Measurements from ENCODE around the gene OPN3. TPM values are rescaled to one million over a fixed set of nuclear protein-coding genes. Genes with fewer than 3 reads are reported as not detected.

OPN3 gene
- polyA plus RNA-seq, 1 donor from 2014 or later = 2.7 TPM

- no peak overlapping the region for H3K9ac ChIP-seq (ENCODE audit: low read length)
- H3K36me3 ChIP-seq (ENCODE audit: insufficient read depth, low read length) = no peaks in the 10 kb centered on the region
- no peaks in the 10 kb centered on the region for H3F3A ChIP-seq (ENCODE audit: insufficient read depth, low read length, poor library complexity, severe bottlenecking)
- H3K4me3 ChIP-seq (ENCODE audit: low read length) = no peak overlapping the region
- no peak overlapping the region for H2AFZ ChIP-seq (ENCODE audit: low read depth, low read length)
- H3K27me3 ChIP-seq (ENCODE audit: insufficient read depth, low read depth, low read length) = no peaks in the 10 kb centered on the region
- no peaks in the 10 kb centered on the region for H3K9me2 ChIP-seq (ENCODE audit: insufficient read depth, low read length)
- no peak for TF ChIP-seq RAD21 (conservative IDR thresholded peaks at IDR 0.05)
- TF ChIP-seq REST (IDR thresholded peaks at IDR 0.05; ENCODE audit: borderline replicate concordance) = no peak
- TF ChIP-seq POLR2AphosphoS5 (IDR thresholded peaks at IDR 0.05) = no peak
- no peak for TF ChIP-seq MXI1 (conservative IDR thresholded peaks at IDR 0.05; ENCODE audit: poor library complexity, severe bottlenecking)
- no peak for TF ChIP-seq EP300 (conservative IDR thresholded peaks at IDR 0.05; ENCODE audit: poor library complexity, severe bottlenecking)
- no peak for TF ChIP-seq SMC3 (conservative IDR thresholded peaks at IDR 0.05; ENCODE audit: poor library complexity)
- TF ChIP-seq CTCF (IDR thresholded peaks at IDR 0.05; ENCODE audit: poor library complexity, severe bottlenecking) = no peak
- TF ChIP-seq EZH2 (IDR thresholded peaks at IDR 0.05; ENCODE audit: borderline replicate concordance, insufficient read depth, low read length, poor library complexity, severe bottlenecking) = no peak
- no peak for TF ChIP-seq TAF1 (IDR thresholded peaks at IDR 0.05; ENCODE audit: low read depth)
- H3K27ac ChIP-seq (ENCODE audit: low read length) = no peak overlapping the region
- no peaks in the 10 kb centered on the region for H3K79me2 ChIP-seq (replicated peaks; ENCODE audit: insufficient read depth, low read length)
- no peak overlapping the region for H3K4me2 ChIP-seq (ENCODE audit: low read length)
- no peaks in the 10 kb centered on the region for H4K20me1 ChIP-seq (ENCODE audit: insufficient read depth)
- H3K9me3 ChIP-seq (ENCODE audit: low read length) = no peaks in the 10 kb centered on the region
Measured at GRCh38 chr1:241624935-241625334, 15.2 kb downstream of the OPN3 start.

- Histone ChIP-seq H3F3A (ENCODE audit: insufficient read depth, low read length, poor library complexity, severe bottlenecking) (no peaks in the 10 kb centered on the region), H3K9me3 (ENCODE audit: low read length) (no peaks in the 10 kb centered on the region), H3K27ac (ENCODE audit: low read length) (no peak overlapping the region), H3K9ac (ENCODE audit: low read length) (no peak overlapping the region), H3K4me3 (ENCODE audit: low read length) (no peak overlapping the region), H3K4me2 (ENCODE audit: low read length) (no peak overlapping the region), H3K9me2 (ENCODE audit: insufficient read depth, low read length) (no peaks in the 10 kb centered on the region), H3K79me2 (replicated peaks; ENCODE audit: insufficient read depth, low read length) (no peaks in the 10 kb centered on the region), H4K20me1 (ENCODE audit: insufficient read depth) (no peaks in the 10 kb centered on the region), H2AFZ (ENCODE audit: low read depth, low read length) (no peak overlapping the region), H3K36me3 (ENCODE audit: insufficient read depth, low read length) (no peaks in the 10 kb centered on the region), H3K27me3 (ENCODE audit: insufficient read depth, low read depth, low read length) (no peaks in the 10 kb centered on the region)
- TF ChIP-seq RAD21 (conservative IDR thresholded peaks at IDR 0.05) (no peak), EZH2 (IDR thresholded peaks at IDR 0.05; ENCODE audit: borderline replicate concordance, insufficient read depth, low read length, poor library complexity, severe bottlenecking) (no peak), EP300 (conservative IDR thresholded peaks at IDR 0.05; ENCODE audit: poor library complexity, severe bottlenecking) (no peak), CTCF (IDR thresholded peaks at IDR 0.05; ENCODE audit: poor library complexity, severe bottlenecking) (no peak), MXI1 (conservative IDR thresholded peaks at IDR 0.05; ENCODE audit: poor library complexity, severe bottlenecking) (no peak), SMC3 (conservative IDR thresholded peaks at IDR 0.05; ENCODE audit: poor library complexity) (no peak), POLR2AphosphoS5 (IDR thresholded peaks at IDR 0.05) (no peak), TAF1 (IDR thresholded peaks at IDR 0.05; ENCODE audit: low read depth) (no peak), REST (IDR thresholded peaks at IDR 0.05; ENCODE audit: borderline replicate concordance) (no peak)
Measured at GRCh38 chr1:241622669-241623068, 17.5 kb downstream of the OPN3 start.

Measured in neural cell (in vitro differentiated cells).